ENCODE data around the gene LRIG2.
"Not testable (repeated sequence)": the region's sequence is repeated elsewhere in the genome, so short reads cannot be mapped to it uniquely, and the experiment has no call there.

The LRIG2 gene

GRCh38 chr1:113072141-113072756 is 749 bp upstream of the LRIG2 start:
- DNase-seq = no peak

- no peak for DNase-seq
Observed at GRCh38 chr1:113073479-113073950, 517 bp downstream of the LRIG2 start.

GRCh38 chr1:113074237-113074636 is 1.2 kb downstream of the LRIG2 start:
- no peak for DNase-seq

- DNase-seq = not testable (repeated sequence)
Observed at GRCh38 chr1:113077978-113078377, 5.0 kb downstream of the LRIG2 start.

- no peak for DNase-seq
Observed at GRCh38 chr1:113086541-113086940, 13.5 kb downstream of the LRIG2 start.

GRCh38 chr1:113088972-113089371 is 16.0 kb downstream of the LRIG2 start:
- no peak for DNase-seq

GRCh38 chr1:113090051-113090450 is 17.1 kb downstream of the LRIG2 start:
- DNase-seq = no peak

GRCh38 chr1:113091988-113092594 is 19.1 kb downstream of the LRIG2 start:
- no peak for DNase-seq

- DNase-seq = no peak
Observed at GRCh38 chr1:113094506-113094905, 21.5 kb downstream of the LRIG2 start.

GRCh38 chr1:113095790-113096455 is 22.9 kb downstream of the LRIG2 start:
- no peak for DNase-seq

GRCh38 chr1:113096493-113096892 is 23.5 kb downstream of the LRIG2 start:
- no peak for DNase-seq

GRCh38 chr1:113101588-113101987 is 28.6 kb downstream of the LRIG2 start:
- DNase-seq = no peak

- no peak for DNase-seq
Observed at GRCh38 chr1:113103048-113103447, 30.1 kb downstream of the LRIG2 start.

- DNase-seq = no peak
Observed at GRCh38 chr1:113103977-113104376, 31.0 kb downstream of the LRIG2 start.

- no peak for DNase-seq
Observed at GRCh38 chr1:113106910-113107309, 33.9 kb downstream of the LRIG2 start.

- no peak for DNase-seq
Observed at GRCh38 chr1:113109908-113110554, 37.0 kb downstream of the LRIG2 start.

- no peak for DNase-seq
Observed at GRCh38 chr1:113118266-113118665, 45.3 kb downstream of the LRIG2 start.

- no peak for DNase-seq
Observed at GRCh38 chr1:113123737-113124136, 50.7 kb downstream of the LRIG2 start.

- DNase-seq = no peak
Observed at GRCh38 chr1:113124366-113124765, 51.4 kb downstream of the LRIG2 start.

- DNase-seq = no peak
Observed at GRCh38 chr1:113125517-113125916, 52.5 kb downstream of the LRIG2 start.

GRCh38 chr1:113126207-113126606 is 53.2 kb downstream of the LRIG2 start:
- no peak for DNase-seq

- no peak for DNase-seq
Observed at GRCh38 chr1:113128116-113128515, 55.1 kb downstream of the LRIG2 start.

GRCh38 chr1:113129529-113130185 is 56.7 kb downstream of the LRIG2 start:
- DNase-seq = no peak
